ENCODE measurements around the gene HEMK1.

HEMK1 gene

GRCh38 chr3:50545781-50546180 lies 23.5 kb upstream of the HEMK1 start:
- DNase-seq = no peak

GRCh38 chr3:50549226-50549625 lies 20.1 kb upstream of the HEMK1 start:
- no peak for DNase-seq

- no peak for DNase-seq
Observed at GRCh38 chr3:50550079-50550736, 19.1 kb upstream of the HEMK1 start.

DNA sequence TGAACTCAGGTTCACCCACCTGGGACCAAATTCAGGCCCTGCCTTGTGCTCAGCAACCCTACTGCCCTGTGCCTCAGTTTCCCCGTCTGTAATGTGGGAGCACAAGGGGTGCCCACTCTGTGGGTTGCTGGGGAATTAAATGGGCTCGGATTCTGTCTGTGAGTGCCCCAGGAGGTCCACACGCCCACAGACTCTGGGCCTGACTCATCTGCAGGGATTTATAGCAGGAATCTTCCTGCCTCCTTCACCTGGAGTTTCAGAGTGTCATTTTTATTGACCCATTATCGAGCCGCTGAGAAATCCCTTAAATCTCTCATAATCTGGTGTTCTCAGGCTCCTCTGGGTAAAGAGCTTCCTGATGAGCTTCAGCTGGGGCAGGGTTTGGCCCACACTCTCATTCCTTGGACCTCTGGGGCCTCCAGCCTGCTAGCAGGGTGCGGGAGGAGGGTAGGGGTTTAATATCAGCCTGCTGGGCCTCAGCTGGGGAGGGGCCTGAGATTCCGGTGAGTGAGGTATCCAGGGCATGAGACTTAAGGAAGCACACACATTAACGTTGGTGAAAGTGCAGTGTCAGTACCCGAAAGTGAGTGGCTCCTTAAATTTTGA lies 18.2 kb upstream of the HEMK1 start:
- DNase-seq = no peak

- DNase-seq = no peak
Observed at GRCh38 chr3:50551681-50552435, 17.5 kb upstream of the HEMK1 start.

- no peak for DNase-seq
Observed at GRCh38 chr3:50552598-50552997, 16.7 kb upstream of the HEMK1 start.

- no peak for DNase-seq
Observed at GRCh38 chr3:50554553-50554952, 14.8 kb upstream of the HEMK1 start.

GRCh38 chr3:50557106-50557505 lies 12.2 kb upstream of the HEMK1 start:
- no peak for DNase-seq

- DNase-seq = no peak
Observed at GRCh38 chr3:50557915-50558314, 11.4 kb upstream of the HEMK1 start.

GRCh38 chr3:50559702-50560101 lies 9.6 kb upstream of the HEMK1 start:
- DNase-seq = no peak

DNA sequence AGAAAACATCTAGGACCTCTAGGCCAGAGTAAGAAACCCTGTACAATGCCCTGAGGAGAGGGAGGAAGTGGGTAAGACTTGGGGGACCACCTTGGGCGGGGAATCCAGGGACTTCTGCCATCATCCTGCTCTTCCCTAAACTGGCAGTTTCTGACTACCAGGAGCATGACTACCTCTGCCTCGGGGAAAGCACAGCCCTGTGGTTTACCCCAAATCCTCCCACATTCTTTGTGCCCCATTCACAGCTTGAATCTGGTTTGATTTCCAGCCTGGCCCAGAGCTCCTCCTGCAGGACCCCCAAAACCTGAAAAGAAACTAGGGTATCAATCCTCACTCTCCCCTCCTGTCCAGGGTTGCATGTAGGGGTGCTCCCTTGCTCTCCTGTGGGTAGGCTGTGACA lies 6.5 kb upstream of the HEMK1 start:
- DNase-seq = no peak

DNA sequence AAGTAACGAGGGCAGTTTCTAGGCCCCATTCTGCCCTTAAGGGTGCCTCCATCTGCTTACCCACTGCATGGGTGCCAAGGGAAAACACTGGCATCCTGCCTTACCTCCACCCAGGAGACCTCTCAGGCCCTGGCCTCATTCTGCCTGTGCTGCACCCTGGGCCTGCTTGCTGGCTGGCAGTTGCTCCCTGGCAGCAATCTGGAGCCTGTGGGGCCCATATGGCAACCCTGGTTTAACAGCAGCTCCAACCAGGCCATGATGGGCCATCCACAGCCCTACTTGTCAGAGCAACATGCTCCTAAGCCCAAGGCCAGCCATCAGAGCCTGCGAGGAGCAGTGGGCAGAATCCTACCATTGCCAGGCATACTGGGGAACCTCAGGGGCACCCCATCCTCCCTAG lies 5.5 kb upstream of the HEMK1 start:
- DNase-seq = no peak

DNA sequence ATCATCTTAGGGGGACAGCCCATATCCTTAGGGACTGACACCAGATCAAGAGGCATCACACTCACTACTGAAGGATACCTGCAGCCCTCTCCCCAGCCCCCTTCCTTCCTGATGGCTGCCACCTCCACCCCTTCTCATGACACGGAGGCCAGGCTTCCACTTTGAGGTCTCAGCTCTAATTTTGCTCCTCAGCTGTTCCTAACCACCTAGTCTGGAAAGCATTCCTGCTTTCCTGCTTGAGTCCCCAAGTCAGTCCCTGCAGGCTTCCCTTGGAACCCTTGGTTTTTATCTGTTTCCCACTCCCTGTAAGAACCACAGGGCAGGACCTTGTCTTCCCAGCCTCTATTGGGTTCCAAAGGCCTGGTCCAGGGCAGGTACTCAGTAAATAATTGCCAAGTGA lies 5.0 kb upstream of the HEMK1 start:
- no peak for DNase-seq

DNA sequence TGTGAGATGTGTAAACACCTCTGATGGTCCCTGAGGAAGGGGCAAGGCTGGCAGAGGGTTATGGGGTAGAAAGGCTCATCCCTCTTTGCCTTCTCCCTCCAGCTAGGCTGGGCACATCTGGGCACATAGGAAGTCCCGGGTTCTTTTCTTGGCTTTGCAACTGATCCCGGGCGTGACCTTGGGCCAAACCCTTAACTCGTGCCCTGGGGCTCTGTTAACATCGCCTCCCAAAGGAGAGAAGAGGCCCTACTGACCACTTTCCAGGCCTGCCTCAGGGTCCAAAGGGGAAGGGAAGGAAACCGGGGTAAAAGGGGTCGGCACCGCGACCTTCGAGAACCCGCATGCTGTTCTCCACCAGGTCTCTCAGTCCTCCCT lies 2.3 kb upstream of the HEMK1 start:
- no peak for DNase-seq

DNA sequence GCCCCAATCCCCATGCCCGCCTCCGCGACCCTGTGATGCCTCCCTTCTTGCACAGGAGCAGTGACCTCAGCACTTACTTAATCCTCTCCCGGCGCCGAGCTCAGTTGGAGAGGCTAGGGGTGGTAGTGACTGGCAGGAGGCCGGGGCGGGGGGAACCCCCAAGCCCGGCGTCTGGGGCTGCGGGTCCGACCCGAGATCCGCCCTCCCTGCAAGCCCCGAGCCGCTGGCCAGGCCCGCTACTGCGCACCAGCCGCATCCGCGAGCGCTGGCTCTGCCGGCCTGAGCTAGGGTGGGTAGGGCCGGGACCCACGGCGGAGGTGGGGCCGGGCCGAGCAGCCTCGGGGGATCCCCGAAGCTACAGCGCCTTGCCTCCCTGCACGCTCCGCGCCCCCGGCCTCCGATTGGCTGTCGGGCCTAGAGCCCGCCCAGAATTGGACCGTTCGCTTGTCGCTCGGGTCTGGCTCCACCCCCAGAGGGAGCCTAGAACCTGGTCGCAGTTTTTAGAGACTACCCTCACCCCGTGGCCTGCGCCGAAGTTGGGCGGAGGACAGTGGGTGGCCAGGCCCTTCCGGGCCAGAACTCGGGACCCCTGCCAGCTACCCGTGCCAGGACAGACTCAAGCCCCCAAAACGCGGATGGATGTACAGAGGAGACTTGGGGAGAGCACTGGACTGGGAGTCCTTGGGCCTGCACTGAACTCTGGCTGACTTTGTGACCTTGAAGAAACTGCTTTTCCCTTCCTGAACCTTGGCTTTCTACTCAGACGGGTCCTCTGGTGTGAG lies 1.7 kb upstream of the HEMK1 start, which contains the start of gene C3orf18:
C3orf18 (minus strand) TSS at position 362 of the 782 bp plus-strand sequence. CDS start 2,048 bp downstream, outside the sequence.
- DNase-seq = peak; percentile 76

- DNase-seq = no peak
Observed at GRCh38 chr3:50570508-50571279, 1.4 kb downstream of the HEMK1 start.

GRCh38 chr3:50571486-50571885 lies 2.2 kb downstream of the HEMK1 start:
- DNase-seq = no peak

DNA sequence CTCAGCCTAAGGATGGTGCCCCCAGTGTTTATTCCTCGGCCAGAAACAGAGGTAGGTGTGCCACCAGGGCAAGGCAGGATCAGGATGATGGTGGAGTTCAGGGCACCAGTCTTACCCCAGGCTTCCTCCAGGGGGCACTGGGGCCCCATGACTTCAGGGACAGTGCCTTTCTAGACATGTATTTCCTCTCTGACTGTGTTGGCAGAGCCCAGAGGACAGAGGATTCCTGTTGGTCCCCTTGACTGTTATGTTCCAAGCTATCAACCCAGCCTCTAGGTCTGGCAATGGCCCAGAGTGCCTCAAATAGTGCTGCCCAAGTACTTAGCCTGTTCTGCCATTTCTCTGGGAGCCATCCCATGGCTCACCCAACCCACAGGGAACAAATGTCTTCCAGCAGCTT lies 2.8 kb downstream of the HEMK1 start:
- DNase-seq = no peak

DNA sequence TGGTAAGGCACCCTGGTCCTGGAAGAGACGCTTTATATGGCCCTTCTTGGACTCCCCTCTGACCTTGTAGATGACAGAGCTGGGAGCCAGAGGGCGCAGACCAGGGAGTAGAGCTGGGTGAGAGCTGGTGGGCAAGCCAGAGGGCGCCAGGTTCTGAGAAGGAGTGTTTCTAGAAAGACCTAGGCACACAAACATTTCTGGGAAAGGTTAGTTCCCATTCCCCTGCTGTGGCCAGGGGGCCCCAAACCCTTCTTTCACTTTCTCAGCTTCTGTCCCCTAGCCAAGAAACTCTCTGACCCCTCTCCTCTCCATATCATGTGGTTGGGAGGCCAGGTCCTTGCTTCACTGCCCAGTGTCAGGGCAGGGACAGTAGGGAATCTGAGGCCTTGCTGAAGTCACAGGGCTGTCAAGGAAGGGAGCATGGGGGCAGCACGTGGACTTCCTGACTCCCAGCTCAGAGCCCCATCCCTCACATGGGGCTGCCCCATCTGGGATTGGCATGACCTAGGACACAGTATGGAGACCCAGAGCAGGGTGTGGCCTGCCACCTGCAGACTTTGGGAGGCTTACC lies 3.6 kb downstream of the HEMK1 start:
- DNase-seq = no peak

GRCh38 chr3:50573566-50574443 lies 4.5 kb downstream of the HEMK1 start:
- no peak for DNase-seq

- DNase-seq = no peak
Observed at GRCh38 chr3:50574444-50574831, 5.1 kb downstream of the HEMK1 start.
